HG02981 (cell line): ENCODE measurements around the gene BRDT.

ENCODE experiments used
- ATAC-seq: cut with Tn5 transposase; IDR thresholded peaks from one replicate; pipeline ENCODE4 v1.9.1; 2021; ENCODE audit warnings: mild to moderate bottlenecking, moderate library complexity; ENCODE audit not compliant: unreplicated experiment

BRDT gene

GRCh38 chr1:91949356-91949699, at the start of gene BRDT:
TSS of gene BRDT (plus strand) at chr1:91949401. CDS start at chr1:91962755, 13,354 bp downstream.
- no peak for ATAC-seq

- ATAC-seq = no peak
Measured at GRCh38 chr1:91900562-91900961, 48.6 kb upstream of the BRDT start.

GRCh38 chr1:91901231-91901630, 48.0 kb upstream of the BRDT start:
- no peak for ATAC-seq

- ATAC-seq = no peak
Measured at GRCh38 chr1:91912266-91912665, 36.9 kb upstream of the BRDT start.

- ATAC-seq = no peak
Measured at GRCh38 chr1:91913018-91913417, 36.2 kb upstream of the BRDT start.

- no peak for ATAC-seq
Measured at GRCh38 chr1:91916046-91916445, 33.2 kb upstream of the BRDT start.

- ATAC-seq = no peak
Measured at GRCh38 chr1:91916811-91917460, 32.3 kb upstream of the BRDT start.

GRCh38 chr1:91919962-91920361, 29.2 kb upstream of the BRDT start:
- ATAC-seq = no peak

GRCh38 chr1:91924146-91924545, 25.1 kb upstream of the BRDT start:
- no peak for ATAC-seq

- no peak for ATAC-seq
Measured at GRCh38 chr1:91925644-91926435, 23.4 kb upstream of the BRDT start.

- ATAC-seq = no peak
Measured at GRCh38 chr1:91928026-91928425, 21.2 kb upstream of the BRDT start.

GRCh38 chr1:91929250-91929649, 20.0 kb upstream of the BRDT start:
- no peak for ATAC-seq

GRCh38 chr1:91937613-91938012, 11.6 kb upstream of the BRDT start:
- ATAC-seq = no peak

GRCh38 chr1:91940496-91940895, 8.7 kb upstream of the BRDT start:
- ATAC-seq = no peak

- no peak for ATAC-seq
Measured at GRCh38 chr1:91944087-91944486, 5.1 kb upstream of the BRDT start.

GRCh38 chr1:91948097-91948496, 1.1 kb upstream of the BRDT start:
- no peak for ATAC-seq

- ATAC-seq = no peak
Measured at GRCh38 chr1:91948501-91949355, 473 bp upstream of the BRDT start.

- ATAC-seq = no peak
Measured at GRCh38 chr1:91952187-91952586, 3.0 kb downstream of the BRDT start.

- ATAC-seq = no peak
Measured at GRCh38 chr1:91958926-91959325, 9.7 kb downstream of the BRDT start.

- ATAC-seq = no peak
Measured at GRCh38 chr1:91968334-91968733, 19.1 kb downstream of the BRDT start.

- no peak for ATAC-seq
Measured at GRCh38 chr1:91979383-91979782, 30.2 kb downstream of the BRDT start.

- no peak for ATAC-seq
Measured at GRCh38 chr1:91980663-91981062, 31.5 kb downstream of the BRDT start.
